Fibroblast of mammary gland (primary cell): Measurements from ENCODE around the gene SMOC1.

Source experiments
- DNase-seq: peaks from one replicate; pipeline ENCODE4 v3.0.0-alpha.2; 2010; ENCODE audit warnings: low read depth
- H3K4me3 ChIP-seq: 2 replicates; pipeline ENCODE4 v1.5.1; 2011; ENCODE audit warnings: low read depth, mild to moderate bottlenecking, low read length, moderate library complexity; ENCODE audit not compliant: control insufficient read depth
- CTCF ChIP-seq: conservative IDR thresholded peaks from 2 replicates; pipeline ENCODE4 v1.5.1; 2011; ENCODE audit warnings: low read depth, low read length, inconsistent platforms; ENCODE audit not compliant: control insufficient read depth, insufficient read depth

SMOC1 gene

GRCh38 chr14:70045844-70046535, 166.8 kb downstream of the SMOC1 start:
- peak; percentile 60 for TF ChIP-seq CTCF
- DNase-seq: peak; percentile 50
- H3K4me3 ChIP-seq: no peak overlapping the region

GRCh38 chr14:70047598-70048312, 168.5 kb downstream of the SMOC1 start:
- no peak for TF ChIP-seq CTCF
- H3K4me3 ChIP-seq: no peak overlapping the region
- no peak for DNase-seq

- no peak overlapping the region for H3K4me3 ChIP-seq
- no peak for TF ChIP-seq CTCF
- no peak for DNase-seq
Observed at GRCh38 chr14:70048313-70048654, 169.1 kb downstream of the SMOC1 start.

GRCh38 chr14:70049605-70050004, 170.4 kb downstream of the SMOC1 start:
- no peak for DNase-seq
- TF ChIP-seq CTCF: no peak
- H3K4me3 ChIP-seq: no peak overlapping the region

GRCh38 chr14:70050136-70050535, 170.9 kb downstream of the SMOC1 start:
- H3K4me3 ChIP-seq: no peak overlapping the region
- TF ChIP-seq CTCF: no peak
- no peak for DNase-seq

DNA sequence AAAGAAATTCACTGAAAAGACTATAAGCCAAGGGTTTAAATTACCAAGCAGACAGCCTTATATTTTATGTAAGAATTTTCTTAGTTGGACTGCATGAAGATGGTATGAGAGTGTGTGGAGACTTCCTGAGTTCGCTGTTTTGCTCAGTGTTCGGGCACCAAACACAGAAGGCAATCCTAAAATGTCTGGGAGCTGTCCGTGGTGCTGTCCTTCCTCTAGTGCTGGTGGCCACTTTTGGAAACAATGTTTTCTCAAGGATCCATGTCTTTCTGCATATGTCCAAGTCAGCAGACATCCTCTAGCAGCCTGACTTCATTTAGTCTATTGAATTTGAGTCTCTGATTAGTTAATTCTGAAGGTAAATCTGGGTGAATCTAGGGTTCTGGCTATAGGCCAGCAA, 173.8 kb downstream of the SMOC1 start:
- H3K4me3 ChIP-seq: no peak overlapping the region
- peak; percentile 38 for DNase-seq
- TF ChIP-seq CTCF: no peak
